ENCODE data around the gene CPNE8.

The CPNE8 gene

DNA sequence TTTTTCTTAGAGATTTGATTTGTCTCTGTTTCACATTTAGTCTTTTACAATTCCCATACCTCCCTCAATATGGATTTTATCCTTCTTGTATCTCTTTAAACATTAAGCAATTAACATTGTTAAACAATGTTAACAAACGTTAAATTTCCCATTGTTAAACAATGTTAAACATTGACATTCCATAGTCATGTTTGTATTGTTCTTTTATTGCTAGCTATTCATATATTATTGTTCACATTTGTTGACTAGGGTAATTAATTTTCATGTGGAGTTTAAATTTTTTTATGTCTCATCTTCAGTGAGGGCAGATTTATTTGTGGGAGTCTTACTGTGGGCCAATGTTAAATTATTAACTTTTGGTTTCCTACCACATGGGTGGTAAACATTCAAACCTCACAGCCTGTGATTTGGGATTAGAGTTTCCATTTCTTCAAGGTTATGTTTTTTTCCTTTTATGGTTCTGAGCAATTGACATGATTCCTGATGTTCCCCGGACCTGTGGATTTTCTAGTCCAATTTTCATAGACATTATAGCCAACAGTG, 294.5 kb downstream of the CPNE8 start:
- no peak for DNase-seq

GRCh38 chr12:38607295-38607694, 298.1 kb downstream of the CPNE8 start:
- no peak for DNase-seq

Data from retina (tissue), 1 donor.